Transverse colon (tissue), 4 donors: Measurements from ENCODE around the gene GCFC2.

Source experiments
- CTCF ChIP-seq, 5 experiments: fragments of 200-600 bp in 3 of 5; fragments of 450-650 bp in 2 of 5; sonication (generic) in 3 of 5; IDR thresholded peaks; 1 replicate in 2 of 5; 2 replicates in 3 of 5; pipeline ENCODE4 v1.5.1; 2016 to 2017; ENCODE audit warnings: antibody characterized with exemption in 5 of 5, inconsistent platforms in 3 of 5, mild to moderate bottlenecking in 2 of 5, moderate library complexity in 1 of 5
- EP300 ChIP-seq: sonication (generic); formaldehyde crosslinking; IDR thresholded peaks from one replicate; pipeline ENCODE4 v1.6.1; 2017; ENCODE audit warnings: antibody characterized with exemption, low read depth
- POLR2A ChIP-seq: fragments of 450-650 bp; IDR thresholded peaks from one replicate; pipeline ENCODE4 v1.6.1; 2016; ENCODE audit warnings: antibody characterized with exemption, mild to moderate bottlenecking, moderate library complexity
- POLR2AphosphoS5 ChIP-seq, 3 donors: sonication (generic); formaldehyde crosslinking; IDR thresholded peaks; one replicate each; pipeline ENCODE4 v1.6.1; 2016; ENCODE audit warnings: antibody characterized with exemption in 3 of 3

- TF ChIP-seq POLR2A (no peak), CTCF (IDR thresholded peaks at IDR 0.05) (no peak), POLR2AphosphoS5 (IDR thresholded peaks at IDR 0.05) (no peak), EP300 (no peak)
These were observed 7.0 kb downstream of the GCFC2 start for GRCh38 chr2:75703589-75704287.
